Heart left ventricle (tissue), 16 donors: ENCODE data around the gene DOP1A. TPM values are rescaled to one million over a fixed set of nuclear protein-coding genes. Genes with fewer than 3 reads are reported as not detected.

Experiments
- ATAC-seq, 4 donors: fragments of 200-7000 bp; cut with Tn5 transposase; one replicate each; pipeline ENCODE4 v1.9.1; 2020 to 2022; ENCODE audit warnings: moderate library complexity in 4 of 4, mild to moderate bottlenecking in 3 of 4, moderate number of reproducible peaks in 1 of 4
- DNase-seq, 5 donors: peaks; one replicate each; pipeline ENCODE4 v3.0.0-alpha.2; 2020
- H3K27ac ChIP-seq, 12 donors: fragments of 200-600 bp; sonication (generic) in 4 of 12; one replicate each; pipeline versions ENCODE4 v1.5.0 to v1.8.0; 2016 to 2022; ENCODE audit warnings: mild to moderate bottlenecking in 2 of 12
- H3K27me3 ChIP-seq, 9 donors: fragments of 200-600 bp; sonication (generic) in 2 of 9; one replicate each; pipeline versions ENCODE4 v1.5.1 to v1.8.0; 2016 to 2022; ENCODE audit warnings: mild to moderate bottlenecking in 3 of 9
- H3K36me3 ChIP-seq, 9 donors: fragments of 200-600 bp; sonication (generic) in 2 of 9; one replicate each; pipeline versions ENCODE4 v1.5.0 to v1.8.0; 2018 to 2022; ENCODE audit warnings: mild to moderate bottlenecking in 2 of 9
- H3K4me1 ChIP-seq, 12 donors: fragments of 200-600 bp; sonication (generic) in 4 of 12; one replicate each; pipeline versions ENCODE4 v1.5.0 to v1.8.0; 2016 to 2022; ENCODE audit warnings: mild to moderate bottlenecking in 3 of 12
- H3K4me3 ChIP-seq, 12 donors: fragments of 200-600 bp; sonication (generic) in 4 of 12; one replicate each; pipeline versions ENCODE4 v1.5.0 to v1.8.0; 2017 to 2022; ENCODE audit warnings: mild to moderate bottlenecking in 9 of 12, moderate library complexity in 4 of 12
- H3K9me3 ChIP-seq, 12 donors: fragments of 200-600 bp; sonication (generic) in 4 of 12; one replicate each; pipeline versions ENCODE4 v1.5.0 to v1.8.0; 2016 to 2022; ENCODE audit warnings: mild to moderate bottlenecking in 1 of 12
- CTCF ChIP-seq, 12 donors: fragments of 200-600 bp; sonication (generic) in 4 of 12; IDR thresholded peaks; one replicate each; pipeline versions ENCODE4 v1.5.0 to v1.8.0; 2018 to 2022; ENCODE audit warnings: antibody characterized with exemption in 12 of 12, mild to moderate bottlenecking in 5 of 12
- POLR2A ChIP-seq, 2 donors: fragments of 450-650 bp; IDR thresholded peaks; one replicate each; pipeline ENCODE4 v1.6.1; 2017; ENCODE audit warnings: antibody characterized with exemption in 2 of 2, mild to moderate bottlenecking in 2 of 2, moderate library complexity in 2 of 2
- WGBS, 4 donors: extraction: QIAGEN DNeasy Blood & Tissue Kit in 2 of 4; methylation state at CpG; one replicate each; pipeline versions ENCODE4 v1.1.5 to v1.1.7; 2013 to 2018; 5-methylcytosine and 5-hydroxymethylcytosine counted together
- intact Hi-C, 10 donors: fragments of 100-400 bp; cut with DNase I; formaldehyde crosslinking; loops; one replicate each; pipeline versions ENCODE4 v1.11.1 to v1.14.2; 2022
- polyA plus RNA-seq, 2 donors: library from polyadenylated mRNA; stranded (reverse); fragments of 200-250 nt; gene quantifications; one replicate each; pipeline ENCODE4 v1.2.3, GENCODE V29; 2013
- total RNA-seq, 9 donors: library from RNA; depleted of rRNA in 2 of 9; stranded (reverse); fragments of >200 nt in 2 of 9; fragmentation: NEBNext Ultra II Directional in 3 of 9; extraction: Animal tissue kit (Norgen Biotek cat#: 25700) in 3 of 9; gene quantifications; one replicate each; pipeline versions ENCODE4 v1.1.0 to v1.2.4, GENCODE V29; 2016 to 2023
- donor health status: ischemic (EF 13 %, LVEDD 7.1; RV severe dilation, severe dysfunction).
- donor health status: healthy with polysubstance abuse.
- donor health status: DM: no; HTN: yes; CAD: no.
- donor health status: DM: no; HTN: no; CAD: no.
- donor health status: ischemic (EF 25% LVEDD 6.9; RV normal size, moderate dysfunction).
- donor health status: ischemic (EF 25% LVEDD 5.7; RV mildly dilated, moderate dysfunction).
- donor health status: healthy.
- donor health status: DM: yes; HTN: yes; CAD: no.
- donor health status: ischemic (EF 35%, LVEDD 5.7; RV mildly dilated, moderate dysfunction).
- donor health status: nonischemic (EF 11% LVEDD 7.7; RV severe dilation, severe dysfunction).
- donor health status: DM: yes; HTN: yes; CAD: no.
- donor health status: PGD.
- donor health status: ischemic (EF 29% LVEDD 5.4; RV normal size, mild dysfunction).
- donor health status: nonischemic (EF 23%, LVEDD 6.1; RV moderate dilation, normal function).

The DOP1A gene
- total and polyA plus RNA-seq, 11 donors: 5.0 to 25.7 (median 22.6) TPM

- H3K4me3 ChIP-seq: no peak overlapping the region
- peaks cover 0 to 100% (median 97%) of the 10 kb centered on the region in 9 donors for H3K36me3 ChIP-seq
- H3K27me3 ChIP-seq: no peaks in the 10 kb centered on the region
- WGBS, 4 donors: 93 to 97% (median 94%) methylated on average over 5 of the region's 5 CpGs
- intact Hi-C loops: no loop called here
- no peak overlapping the region for H3K27ac ChIP-seq
- TF ChIP-seq CTCF (IDR thresholded peaks at IDR 0.05) (no peak), POLR2A (IDR thresholded peaks at IDR 0.05) (no peak)
- no peaks in the 10 kb centered on the region for H3K9me3 ChIP-seq
- DNase-seq (no peak), ATAC-seq (no peak)
- H3K4me1 ChIP-seq: no peaks in the 10 kb centered on the region
These were observed 59.3 kb downstream of the DOP1A start for GRCh38 chr6:83126807-83127206.

- DNase-seq (no peak), ATAC-seq (no peak)
- Histone ChIP-seq H3K36me3 (peaks cover 0 to 100% (median 97%) of the 10 kb centered on the region in 9 donors), H3K4me1 (no peaks in the 10 kb centered on the region), H3K4me3 (no peak overlapping the region), H3K9me3 (no peaks in the 10 kb centered on the region), H3K27ac (no peak overlapping the region), H3K27me3 (no peaks in the 10 kb centered on the region)
- TF ChIP-seq CTCF (IDR thresholded peaks at IDR 0.05) (no peak), POLR2A (IDR thresholded peaks at IDR 0.05) (no peak)
- intact Hi-C loops: no loop called here
- WGBS, 4 donors: 91 to 95% (median 94%) methylated on average over 5 of the region's 5 CpGs
These were observed 59.8 kb downstream of the DOP1A start for GRCh38 chr6:83127258-83127657.

- Histone ChIP-seq H3K27ac (no peak overlapping the region), H3K4me1 (no peaks in the 10 kb centered on the region), H3K36me3 (peaks cover 0 to 100% (median 96%) of the 10 kb centered on the region in 9 donors), H3K27me3 (no peaks in the 10 kb centered on the region), H3K4me3 (no peak overlapping the region), H3K9me3 (no peaks in the 10 kb centered on the region)
- intact Hi-C loops: no loop called here
- WGBS, 4 donors: 95 to 100% (median 98%) methylated on average over 2 of the region's 2 CpGs
- TF ChIP-seq CTCF (IDR thresholded peaks at IDR 0.05): no peak
- no peak for TF ChIP-seq POLR2A (IDR thresholded peaks at IDR 0.05)
- ATAC-seq (no peak), DNase-seq (no peak)
These were observed 60.5 kb downstream of the DOP1A start for GRCh38 chr6:83127976-83128375.

GRCh38 chr6:83132121-83132520, 64.7 kb downstream of the DOP1A start:
- peaks cover 0 to 100% (median 86%) of the 10 kb centered on the region in 9 donors for H3K36me3 ChIP-seq
- intact Hi-C loops: loop anchor here in 1 of 10 donors (5.0 kb wide), 1 partner anchor 35 kb away; no protein-coding TSS in a partner anchor
- ATAC-seq: no peak
- no peaks in the 10 kb centered on the region for H3K9me3 ChIP-seq
- H3K27me3 ChIP-seq: no peaks in the 10 kb centered on the region
- 88 to 95% (median 92%) methylated on average over 3 of the region's 3 CpGs for WGBS, 4 donors
- no peak overlapping the region for H3K4me3 ChIP-seq
- no peak for DNase-seq
- TF ChIP-seq CTCF (IDR thresholded peaks at IDR 0.05) (no peak), POLR2A (IDR thresholded peaks at IDR 0.05) (no peak)
- no peaks in the 10 kb centered on the region for H3K4me1 ChIP-seq
- H3K27ac ChIP-seq: no peak overlapping the region
